H1 (cell line): Measurements from ENCODE around the gene KRT7. TPM values are rescaled to one million over a fixed set of nuclear protein-coding genes. Genes with fewer than 3 reads are reported as not detected.
A peak's percentile ranks its signal among the peaks of the same experiment; 100 is the strongest.

Experiments used
- CTCF ChIA-PET: fragments of 300-600 bp; sonication (Branson Sonifier 250); formaldehyde crosslinking; loops from one replicate; lab custom pipeline; 2021; ENCODE audit not compliant: partially characterized antibody; lab: Charles Lee
- POLR2A ChIA-PET: fragments of 300-600 bp; sonication (Branson Sonifier 250); formaldehyde crosslinking; loops from one replicate; lab custom pipeline; 2021; ENCODE audit warnings: inconsistent platforms; ENCODE audit not compliant: partially characterized antibody; lab: Charles Lee
- DNase-seq, 2 experiments: peaks; one replicate each; pipeline versions ENCODE4 v3.0.0 to v3.0.0-alpha.2; 2010 to 2022; ENCODE audit warnings: low spot score in 2 of 2, low read depth in 1 of 2, mixed read lengths in 1 of 2
- FAIRE-seq: peaks from 2 replicates; lab custom pipeline; 2011; peaks lifted over from hg19 to GRCh38; lab: Jason Lieb, UNC
- H2AFZ ChIP-seq: 2 replicates; pipeline ENCODE4 v1.8.1; 2012; ENCODE audit warnings: low read length, inconsistent platforms
- H2AK5ac ChIP-seq: 2 replicates; pipeline ENCODE4 v1.6.1; 2013; ENCODE audit warnings: low read depth, low read length
- H2BK120ac ChIP-seq: replicated peaks from 2 replicates; pipeline ENCODE3; 2013; ENCODE audit warnings: low read depth, low read length, inconsistent platforms
- H2BK12ac ChIP-seq: 2 replicates; pipeline ENCODE4 v1.6.1; 2013; ENCODE audit warnings: low read depth, low read length
- H2BK15ac ChIP-seq: 2 replicates; pipeline ENCODE4 v1.6.1; 2013; ENCODE audit warnings: low read length
- H2BK20ac ChIP-seq: 2 replicates; pipeline ENCODE4 v1.6.1; 2013; ENCODE audit warnings: low read length
- H2BK5ac ChIP-seq: 2 replicates; pipeline ENCODE4 v1.6.1; 2013; ENCODE audit warnings: low read depth, low read length
- H3K14ac ChIP-seq: 2 replicates; pipeline ENCODE4 v1.6.1; 2013; ENCODE audit warnings: inconsistent platforms; ENCODE audit not compliant: insufficient read length
- H3K18ac ChIP-seq: 2 replicates; pipeline ENCODE4 v1.6.1; 2013; ENCODE audit warnings: low read length; ENCODE audit errors: extremely low read depth
- H3K23ac ChIP-seq: 2 replicates; pipeline ENCODE4 v1.6.1; 2013; ENCODE audit warnings: inconsistent platforms; ENCODE audit not compliant: insufficient read length
- H3K23me2 ChIP-seq: 2 replicates; pipeline ENCODE4 v1.6.1; 2013; ENCODE audit warnings: low read depth, low read length
- H3K27ac ChIP-seq: 2 replicates; pipeline ENCODE4 v1.6.1; 2011; ENCODE audit warnings: low read depth, low read length, inconsistent platforms
- H3K27me3 ChIP-seq, 4 experiments: replicated peaks in 1 of 4; 1 replicate in 1 of 4; 2 replicates in 3 of 4; pipeline versions ENCODE4 v1.6.1 to v1.8.1; 2011 to 2013; ENCODE audit warnings: low read length in 3 of 4, mild to moderate bottlenecking in 3 of 4, inconsistent platforms in 2 of 4, mixed read lengths in 2 of 4, moderate library complexity in 1 of 4; ENCODE audit not compliant: control insufficient read depth in 3 of 4, insufficient read depth in 3 of 4; ENCODE audit errors: extremely low read depth in 1 of 4
- H3K36me3 ChIP-seq, 4 experiments: 2 replicates each; pipeline versions ENCODE4 v1.6.1 to v1.8.1; 2011 to 2013; ENCODE audit warnings: mild to moderate bottlenecking in 4 of 4, low read length in 3 of 4, moderate library complexity in 2 of 4, control low read depth in 1 of 4, inconsistent platforms in 1 of 4; ENCODE audit not compliant: insufficient read depth in 4 of 4, control insufficient read depth in 2 of 4
- H3K4ac ChIP-seq: replicated peaks from 2 replicates; pipeline ENCODE3; 2013; ENCODE audit warnings: low read length, low read depth, mixed read lengths, inconsistent platforms; ENCODE audit not compliant: insufficient read length
- H3K4me1 ChIP-seq, 4 experiments: replicated peaks in 1 of 4; 1 replicate in 1 of 4; 2 replicates in 3 of 4; pipeline versions ENCODE4 v1.6.1 to v1.8.1; 2011 to 2013; ENCODE audit warnings: low read length in 3 of 4, inconsistent platforms in 2 of 4, mixed read lengths in 1 of 4; ENCODE audit not compliant: insufficient read depth in 4 of 4, control insufficient read depth in 3 of 4
- H3K4me2 ChIP-seq, 2 experiments: 2 replicates each; pipeline versions ENCODE4 v1.6.1 to v1.8.1; 2011 to 2013; ENCODE audit warnings: low read depth in 2 of 2, low read length in 2 of 2, control low read depth in 1 of 2, inconsistent platforms in 1 of 2, mild to moderate bottlenecking in 1 of 2; ENCODE audit not compliant: insufficient read depth in 1 of 2
- H3K4me3 ChIP-seq, 4 experiments: fragments of 200-600, 300-600 bp in 1 of 4; sonication (generic), shearing (Covaris generic), sonication (Bioruptor Twin) in 1 of 4; 2 replicates each; pipeline versions ENCODE4 v1.5.1 to v1.8.1; 2011 to 2016; ENCODE audit warnings: low read length in 4 of 4, low read depth in 3 of 4, control low read depth in 2 of 4, inconsistent platforms in 2 of 4, mild to moderate bottlenecking in 2 of 4, mixed read lengths in 1 of 4, moderate library complexity in 1 of 4; ENCODE audit not compliant: insufficient read depth in 2 of 4; ENCODE audit errors: extremely low read depth in 1 of 4
- H3K56ac ChIP-seq: replicated peaks from 2 replicates; pipeline ENCODE3; 2013; ENCODE audit warnings: low read depth, mild to moderate bottlenecking, mixed read lengths, low read length, inconsistent platforms; ENCODE audit not compliant: insufficient read length
- H3K79me1 ChIP-seq: 2 replicates; pipeline ENCODE4 v1.6.1; 2013; ENCODE audit warnings: low read depth, low read length, control low read depth
- H3K79me2 ChIP-seq, 2 experiments: 2 replicates each; pipeline versions ENCODE4 v1.6.1 to v1.8.1; 2012 to 2013; ENCODE audit warnings: low read length in 2 of 2, mild to moderate bottlenecking in 2 of 2, inconsistent platforms in 1 of 2; ENCODE audit not compliant: insufficient read depth in 2 of 2, control insufficient read depth in 1 of 2
- H3K9ac ChIP-seq, 4 experiments: replicated peaks in 1 of 4; 1 replicate in 1 of 4; 2 replicates in 3 of 4; pipeline versions ENCODE4 v1.6.1 to v1.8.1; 2011 to 2013; ENCODE audit warnings: low read depth in 3 of 4, low read length in 3 of 4, control low read depth in 2 of 4, mild to moderate bottlenecking in 2 of 4, moderate library complexity in 2 of 4, inconsistent platforms in 1 of 4; ENCODE audit errors: extremely low read depth in 1 of 4
- H3K9me3 ChIP-seq, 2 experiments: 2 replicates each; pipeline versions ENCODE4 v1.6.1 to v1.8.1; 2012 to 2013; ENCODE audit warnings: mild to moderate bottlenecking in 2 of 2, moderate library complexity in 2 of 2, control low read depth in 1 of 2, inconsistent platforms in 1 of 2, low read depth in 1 of 2, low read length in 1 of 2, mixed read lengths in 1 of 2; ENCODE audit not compliant: insufficient read depth in 2 of 2
- H4K20me1 ChIP-seq, 2 experiments: replicated peaks in 1 of 2; 2 replicates each; pipeline versions ENCODE3 to v1.8.1; 2011 to 2013; ENCODE audit warnings: inconsistent platforms in 2 of 2, low read length in 2 of 2, mild to moderate bottlenecking in 1 of 2; ENCODE audit not compliant: insufficient read depth in 2 of 2, control insufficient read depth in 1 of 2
- H4K5ac ChIP-seq: 2 replicates; pipeline ENCODE4 v1.6.1; 2013; ENCODE audit warnings: low read length, low read depth, mixed read lengths, inconsistent platforms; ENCODE audit not compliant: insufficient read length
- H4K8ac ChIP-seq: 2 replicates; pipeline ENCODE4 v1.8.0; 2013; ENCODE audit warnings: mild to moderate bottlenecking, moderate library complexity, low read length, inconsistent platforms; ENCODE audit not compliant: insufficient read depth; ENCODE audit errors: extremely low read depth
- H4K91ac ChIP-seq: replicated peaks from 2 replicates; pipeline ENCODE3; 2013; ENCODE audit warnings: low read length, mixed read lengths, inconsistent platforms; ENCODE audit not compliant: insufficient read length
- CHD1 ChIP-seq: IDR thresholded peaks from 2 replicates; pipeline ENCODE4 v1.6.1; 2012; ENCODE audit warnings: low read depth, low read length, improper control_type of control experiment
- JUND ChIP-seq: IDR thresholded peaks from 2 replicates; pipeline ENCODE4 v1.6.1; 2011; ENCODE audit warnings: mild to moderate bottlenecking, improper control_type of control experiment, low read length
- KDM4A ChIP-seq: IDR thresholded peaks from one replicate; pipeline ENCODE4 v1.7.1; 2012; ENCODE audit warnings: low read depth, mild to moderate bottlenecking, moderate library complexity, low read length, inconsistent platforms; ENCODE audit not compliant: severe bottlenecking
- NANOG ChIP-seq: IDR thresholded peaks from 2 replicates; pipeline ENCODE4 v1.6.1; 2011; ENCODE audit warnings: low read length, low read depth, mild to moderate bottlenecking, inconsistent platforms; ENCODE audit not compliant: insufficient read depth, poor library complexity, severe bottlenecking
- NRF1 ChIP-seq: IDR thresholded peaks from 2 replicates; pipeline ENCODE4 v1.6.1; 2011; ENCODE audit warnings: mild to moderate bottlenecking, low read depth, low read length, improper control_type of control experiment
- PHF8 ChIP-seq: fragments of 200-600 bp; sonication (generic); conservative IDR thresholded peaks from 2 replicates; pipeline ENCODE4 v1.7.1; 2012; ENCODE audit warnings: low read depth, mild to moderate bottlenecking, inconsistent platforms, low read length, moderate library complexity
- POLR2AphosphoS5 ChIP-seq: IDR thresholded peaks from 2 replicates; pipeline ENCODE4 v1.6.1; 2011; ENCODE audit warnings: low read depth, low read length
- RFX5 ChIP-seq: IDR thresholded peaks from 2 replicates; pipeline ENCODE4 v1.6.1; 2011; ENCODE audit warnings: low read depth, low read length, improper control_type of control experiment, borderline replicate concordance
- RNF2 ChIP-seq: fragments of 200-900, 300-1000 bp; sonication (generic); IDR thresholded peaks from 2 replicates; pipeline ENCODE4 v1.7.1; 2016; ENCODE audit warnings: borderline replicate concordance, low read depth, mild to moderate bottlenecking, antibody characterized with exemption, low read length; ENCODE audit not compliant: poor library complexity, severe bottlenecking; ENCODE audit errors: missing control alignments
- SIX5 ChIP-seq: IDR thresholded peaks from 2 replicates; pipeline ENCODE4 v1.6.1; 2011; ENCODE audit warnings: mild to moderate bottlenecking, low read depth, low read length
- TBP ChIP-seq: IDR thresholded peaks from 2 replicates; pipeline ENCODE4 v1.6.1; 2011; ENCODE audit warnings: low read depth, low read length, improper control_type of control experiment
- WGBS, 2 experiments: shearing (Covaris generic) in 1 of 2; methylation state at CpG; one replicate each; pipeline versions ENCODE4 v1.1.6 to v1.1.7; 2013 to 2015; ENCODE audit warnings: low lambda C conversion rate in 2 of 2, mixed read lengths in 2 of 2, inconsistent platforms in 1 of 2, low coverage in 1 of 2, missing lambda C conversion rate in 1 of 2; ENCODE audit not compliant: insufficient replicate concordance in 2 of 2, insufficient coverage in 1 of 2, insufficient read length in 1 of 2; ENCODE audit errors: extremely low coverage in 1 of 2, missing lambda C conversion rate in 1 of 2; 5-methylcytosine and 5-hydroxymethylcytosine counted together
- polyA plus RNA-seq, 7 experiments: library from polyadenylated mRNA; depleted of rRNA in 3 of 7; stranded (reverse) in 5 of 7; unstranded in 2 of 7; fragments of >200 nt in 5 of 7; fragments of 200-250 nt in 2 of 7; gene quantifications; 1 replicate in 5 of 7; 2 replicates in 1 of 7; 4 replicates in 1 of 7; pipeline versions ENCODE4 v1.2.1 to v1.2.3, GENCODE V29; 2011 to 2013; ENCODE audit warnings: missing spikeins in 2 of 7, mixed read lengths in 2 of 7
- total RNA-seq: library from RNA; stranded (reverse); fragmentation: NEBNext Ultra II Directional; extraction: Animal tissue kit (Norgen Biotek cat#: 25700); gene quantifications from 2 replicates; pipeline ENCODE4 v1.2.1, GENCODE V29; 2021
- TF ChIP-seq, protein P1 (sequence below): IDR thresholded peaks from 2 replicates; pipeline ENCODE4 v1.6.1; 2011; ENCODE audit warnings: low read depth, mild to moderate bottlenecking, low read length; ENCODE audit not compliant: insufficient read depth

The KRT7 gene
- total and polyA plus RNA-seq, 2 of the 8 experiments (the other 6 are each of a cell fraction or from before 2014, with no cell fraction given): 13.2 to 19.0 TPM

- Histone ChIP-seq H3K4me3 (no peak overlapping the region), H3K4me1 (peaks cover 0 to 13% (median 8%) of the 10 kb centered on the region in 4 experiments; a peak in 6 of 7 replicates), H2BK120ac (no peak overlapping the region), H2BK12ac (no peak overlapping the region), H4K91ac (peak overlapping the region; percentile 16), H2BK5ac (peak overlapping the region; percentile 44; the same call in 1 of the 2 replicates), H3K9ac (no peak overlapping the region), H3K9me3 (no peaks in the 10 kb centered on the region), H4K5ac (no peak overlapping the region), H4K8ac (no peak overlapping the region), H2AFZ (no peak overlapping the region), H2AK5ac (no peak overlapping the region), H3K79me1 (no peaks in the 10 kb centered on the region), H3K56ac (no peak overlapping the region), H3K27me3 (peaks cover 0 to 3% (median 0%) of the 10 kb centered on the region in 4 experiments; a peak in 3 of 7 replicates), H3K79me2 (no peaks in the 10 kb centered on the region), H3K18ac (no peak overlapping the region; the same call in 1 of the 2 replicates), H3K23me2 (no peaks in the 10 kb centered on the region; the same call in 1 of the 2 replicates), H3K27ac (no peak overlapping the region), H2BK15ac (no peak overlapping the region), H3K14ac (no peak overlapping the region), H2BK20ac (no peak overlapping the region), H3K36me3 (no peaks in the 10 kb centered on the region; a peak in 1 of 8 replicates), H4K20me1 (no peaks in the 10 kb centered on the region), H3K4ac (no peak overlapping the region), H3K23ac (no peak overlapping the region), H3K4me2 (no peak overlapping the region)
- ChIA-PET CTCF (interaction anchor here (1.1 to 17.6 kb wide), 11 partner anchors 9 to 98 kb away, joined by 3 to 151 read pairs (median 10); no protein-coding TSS in a partner anchor), POLR2A (interaction anchor here (1.0 kb wide), 1 partner anchor 10 kb away, joined by 4 read pairs; the partner anchor contains the start of gene KRT7)
- no peak for DNase-seq
- no peak for FAIRE-seq
- WGBS, 2 experiments: 83% methylated on average over 5 of the region's 5 CpGs; no CpG with 5 or more reads in 1 of the 2 experiments
- TF ChIP-seq RFX5 (no peak), KDM4A (no peak), TBP (no peak), CHD1 (no peak), JUND (no peak), SIX5 (no peak), POLR2AphosphoS5 (no peak), RNF2 (no peak), NANOG (no peak), PHF8 (no peak), NRF1 (no peak)
- TF ChIP-seq, protein P1, sequence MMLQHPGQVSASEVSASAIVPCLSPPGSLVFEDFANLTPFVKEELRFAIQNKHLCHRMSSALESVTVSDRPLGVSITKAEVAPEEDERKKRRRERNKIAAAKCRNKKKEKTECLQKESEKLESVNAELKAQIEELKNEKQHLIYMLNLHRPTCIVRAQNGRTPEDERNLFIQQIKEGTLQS: no peak
Observed at GRCh38 chr12:52243259-52243855, 10.3 kb downstream of the KRT7 start.
